ENCODE results near the gene DMKN. TPM values are rescaled to one million over a fixed set of nuclear protein-coding genes. Genes with fewer than 3 reads are reported as not detected.

The DMKN gene
- total and polyA plus RNA-seq, 2 of the 4 experiments (the other 2 are of a cell fraction) = 0.36 to 2.4 TPM

GRCh38 chr19:35451338-35452096, 61.9 kb downstream of the DMKN start:
- Histone ChIP-seq H4K8ac (ENCODE audit: low read depth in 2 of 2, low read length in 2 of 2) (no peak overlapping the region), H3K4me1 (ENCODE audit: control insufficient read depth, insufficient read depth, low read length) (no peaks in the 10 kb centered on the region), H4K20me1 (ENCODE audit: insufficient read depth, low read length) (no peaks in the 10 kb centered on the region), H3K56ac (ENCODE audit: extremely low read depth, insufficient read depth, low read length) (no peak overlapping the region), H2BK15ac (ENCODE audit: low read depth, low read length) (no peak overlapping the region), H3K4me3 (ENCODE audit: insufficient read depth, low read depth, low read length) (no peak overlapping the region), H2AK5ac (ENCODE audit: low read depth, low read length) (no peak overlapping the region), H3K14ac (replicated peaks; ENCODE audit: low read depth, low read length) (no peak overlapping the region), H3K27ac (ENCODE audit: insufficient read depth, low read length) (no peak overlapping the region), H2BK120ac (ENCODE audit: low read depth, low read length) (no peak overlapping the region), H2AK9ac (replicated peaks; ENCODE audit: low read depth, low read length, poor library complexity) (no peak overlapping the region), H4K91ac (ENCODE audit: insufficient read depth, low read depth, low read length) (no peak overlapping the region), H2BK20ac (ENCODE audit: low read depth, low read length) (no peak overlapping the region), H3K27me3 (ENCODE audit: control insufficient read depth, insufficient read depth, low read length) (peaks cover 4% of the 10 kb centered on the region; the same call in 1 of the 2 replicates), H3K23ac (ENCODE audit: low read depth, low read length) (no peak overlapping the region), H3K4me2 (ENCODE audit: low read depth, low read length) (no peak overlapping the region), H3K4ac (ENCODE audit: low read depth, low read length) (no peak overlapping the region), H2AFZ (replicated peaks; ENCODE audit: low read length, poor library complexity) (no peak overlapping the region), H4K5ac (ENCODE audit: low read depth, low read length) (no peak overlapping the region), H2BK5ac (ENCODE audit: low read depth, low read length, poor library complexity, severe bottlenecking) (no peak overlapping the region), H3K36me3 (ENCODE audit: control insufficient read depth, insufficient read depth, low read length) (no peaks in the 10 kb centered on the region), H3K79me1 (ENCODE audit: low read depth in 1 of 2, low read length in 2 of 2) (no peaks in the 10 kb centered on the region), H3K18ac (ENCODE audit: low read depth, low read length) (no peak overlapping the region), H3K9me1 (ENCODE audit: insufficient read depth, low read length) (no peaks in the 10 kb centered on the region), H3K9ac (ENCODE audit: low read depth, low read length) (no peak overlapping the region), H3K9me3 (ENCODE audit: control insufficient read depth, insufficient read depth, low read length) (no peaks in the 10 kb centered on the region)
- TF ChIP-seq CTCF (conservative IDR thresholded peaks at IDR 0.05; ENCODE audit: low read depth, low read length) (no peak), BHLHE40 (IDR thresholded peaks at IDR 0.05; ENCODE audit: low read depth, low read length) (no peak), ELK1 (IDR thresholded peaks at IDR 0.05; ENCODE audit: borderline replicate concordance, low read depth, low read length) (no peak), RCOR1 (IDR thresholded peaks at IDR 0.05; ENCODE audit: insufficient replicate concordance, low read length) (no peak)
- CTCF ChIA-PET = no interaction called here
- intact Hi-C loops (cut with micrococcal nuclease) (no loop called here), in situ Hi-C loops (cut with MboI; ENCODE audit: low sequenced_read_pairs) (no loop called here), dilution Hi-C loops (cut with HindIII; ENCODE audit: low sequenced_read_pairs, unreplicated experiment) (no loop called here)
- BruUV-seq (replicated peaks) = no TSS peak
- no peak for DNase-seq
- POLR2A ChIA-PET (ENCODE audit: unreplicated experiment) = no interaction called here
- WGBS, 2 experiments (ENCODE audit: extremely low coverage in 2 of 2, insufficient read length in 1 of 2) = 80% methylated on average over 2 of the region's 7 CpGs; no CpG with 5 or more reads in 1 of the 2 experiments
- no peak for ATAC-seq (ENCODE audit: low read depth)

Measured in IMR-90 (cell line).